SK-N-SH (cell line): ENCODE measurements around the gene PAAF1.

Experiments used
- CTCF ChIP-seq: fragments of 200-600 bp; sonication (generic); IDR thresholded peaks from 2 replicates; pipeline ENCODE4 v1.6.1; 2017; ENCODE audit warnings: antibody characterized with exemption, mild to moderate bottlenecking, moderate library complexity
- POLR2AphosphoS5 ChIP-seq: IDR thresholded peaks from 2 replicates; pipeline ENCODE4 v1.6.1; 2012; ENCODE audit warnings: low read depth, low read length
- RFX5 ChIP-seq: IDR thresholded peaks from 2 replicates; pipeline ENCODE4 v1.6.1; 2012; ENCODE audit warnings: mild to moderate bottlenecking, improper control_type of control experiment, low read length
- RXRA ChIP-seq: IDR thresholded peaks from 2 replicates; pipeline ENCODE4 v1.4.0; 2012; ENCODE audit warnings: low read depth, mild to moderate bottlenecking, borderline replicate concordance
- USF1 ChIP-seq: IDR thresholded peaks from 2 replicates; pipeline ENCODE4 v1.4.0; 2012; ENCODE audit warnings: low read depth, borderline replicate concordance
- TF ChIP-seq, protein P1 (sequence below): IDR thresholded peaks from 2 replicates; pipeline ENCODE4 v1.4.0; 2012; ENCODE audit warnings: low read depth

GRCh38 chr11:73913472-73913871 lies 36.7 kb downstream of the PAAF1 start:
- TF ChIP-seq CTCF (no peak), POLR2AphosphoS5 (no peak), RFX5 (no peak), USF1 (no peak), RXRA (no peak)
- TF ChIP-seq, protein P1, sequence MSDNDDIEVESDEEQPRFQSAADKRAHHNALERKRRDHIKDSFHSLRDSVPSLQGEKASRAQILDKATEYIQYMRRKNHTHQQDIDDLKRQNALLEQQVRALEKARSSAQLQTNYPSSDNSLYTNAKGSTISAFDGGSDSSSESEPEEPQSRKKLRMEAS, result no peak
